Measurements from ENCODE around the gene WDR74. TPM values are rescaled to one million over a fixed set of nuclear protein-coding genes. Genes with fewer than 3 reads are reported as not detected.
"Not testable (repeated sequence)": the region's sequence is repeated elsewhere in the genome, so short reads cannot be mapped to it uniquely, and the experiment has no call there.

WDR74 gene
- total RNA-seq, 2 donors from 2014 or later = 19.8 to 55.2 TPM

DNA sequence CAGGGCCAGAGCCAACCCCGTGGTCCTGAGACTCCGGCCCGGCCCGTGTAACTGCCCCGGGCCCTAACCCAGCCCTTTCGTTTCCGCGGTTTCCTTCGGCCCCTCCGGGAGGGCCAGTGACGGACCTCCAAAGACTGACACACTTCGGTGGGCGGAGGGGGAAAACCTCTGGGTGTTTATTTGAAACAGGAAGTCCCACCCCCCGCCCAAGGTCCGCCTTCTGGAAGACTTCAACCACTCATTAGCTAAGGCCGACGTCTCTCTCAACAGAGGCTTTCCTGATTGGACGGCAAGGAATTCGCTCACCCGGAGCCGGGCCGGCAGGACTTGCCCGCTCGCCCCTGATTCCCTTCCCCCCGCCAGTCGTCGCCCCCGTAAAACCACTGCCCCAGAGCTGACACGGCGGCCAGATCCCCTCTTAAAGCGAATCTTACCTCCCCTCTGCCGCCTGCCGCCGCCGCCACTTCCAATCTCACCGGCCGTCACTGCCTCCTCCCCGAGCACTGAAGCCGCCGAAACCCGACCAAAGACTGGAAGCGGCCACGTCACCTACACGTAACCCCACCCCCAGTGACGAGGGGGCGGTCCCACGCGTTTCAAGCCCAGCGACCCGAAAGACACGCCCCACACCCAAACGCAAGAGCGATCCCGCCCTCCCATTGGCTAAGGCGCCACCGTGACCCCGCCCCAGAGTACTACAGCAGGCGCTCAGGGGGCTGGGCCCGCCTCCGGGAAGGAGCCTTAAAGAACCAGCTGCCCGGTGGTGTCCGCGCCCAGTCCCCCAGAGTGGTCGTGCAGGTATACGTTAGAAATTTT is 7.7 kb downstream of the WDR74 start, which contains the start of gene STX5:
TSS of gene STX5 (minus strand) at position 532 of the 816 bp plus-strand sequence. CDS start 808 bp downstream, outside the sequence.
- H3K9me3 ChIP-seq = no peaks in the 10 kb centered on the region
- H3K4me1 ChIP-seq (ENCODE audit: control insufficient read depth in 1 of 2, low read depth in 2 of 2) = peaks cover 21 to 38% of the 10 kb centered on the region in 2 donors
- peaks cover 27% of the 10 kb centered on the region for H3K36me3 ChIP-seq
- DNase-seq (ENCODE audit: low spot score) = peak; percentile 99
- H3K27me3 ChIP-seq (replicated peaks; ENCODE audit: insufficient read depth) = no peaks in the 10 kb centered on the region
- peak within 1 kb of the TSS; percentile 96 to 99 for H3K27ac ChIP-seq
- ATAC-seq (ENCODE audit: insufficient number of reproducible peaks, low FRiP score, low read depth) = peak; percentile 98
- TF ChIP-seq CTCF (IDR thresholded peaks at IDR 0.05) = no peak
- H3K4me3 ChIP-seq = peak within 1 kb of the TSS; percentile 82

DNA sequence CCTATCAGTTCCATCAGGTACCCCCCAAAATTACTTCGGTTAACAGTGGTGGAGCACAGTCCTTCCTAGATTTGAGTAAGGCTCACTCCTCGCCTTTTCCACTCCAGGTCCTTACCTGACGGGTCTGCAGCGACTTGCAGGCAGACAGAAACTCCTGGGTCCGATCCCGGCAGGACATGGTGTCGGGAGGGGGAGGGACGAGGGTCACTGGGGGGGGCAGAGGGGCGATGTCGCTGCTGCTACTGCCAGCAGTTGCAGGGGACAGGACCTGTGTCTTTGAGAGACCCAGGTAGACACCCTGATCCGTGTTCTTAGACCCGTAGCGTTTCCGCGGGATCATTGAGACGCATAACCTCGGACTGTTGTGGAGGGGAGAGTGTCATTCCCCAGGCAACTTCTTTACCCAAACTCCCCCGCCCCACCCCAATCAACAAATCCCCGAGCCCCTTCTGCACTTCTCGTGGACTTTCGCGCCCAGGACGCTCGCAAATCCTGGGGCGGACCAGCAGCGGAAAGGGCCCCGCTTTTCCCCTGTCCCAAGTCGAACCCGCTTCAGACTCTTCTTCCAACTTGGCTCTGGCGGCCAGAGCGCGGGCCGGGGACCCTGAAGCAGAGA is 8.4 kb downstream of the WDR74 start:
- H3K36me3 ChIP-seq = peaks cover 30% of the 10 kb centered on the region
- no peaks in the 10 kb centered on the region for H3K27me3 ChIP-seq (replicated peaks; ENCODE audit: insufficient read depth)
- no peak for TF ChIP-seq CTCF (IDR thresholded peaks at IDR 0.05)
- ATAC-seq (ENCODE audit: insufficient number of reproducible peaks, low FRiP score, low read depth) (no peak), DNase-seq (ENCODE audit: low spot score) (no peak)
- H3K4me3 ChIP-seq = peak overlapping the region; percentile 82
- peaks cover 21 to 38% of the 10 kb centered on the region in 2 donors for H3K4me1 ChIP-seq (ENCODE audit: control insufficient read depth in 1 of 2, low read depth in 2 of 2)
- H3K27ac ChIP-seq = peak overlapping the region; percentile 96 to 99
- no peaks in the 10 kb centered on the region for H3K9me3 ChIP-seq

DNA sequence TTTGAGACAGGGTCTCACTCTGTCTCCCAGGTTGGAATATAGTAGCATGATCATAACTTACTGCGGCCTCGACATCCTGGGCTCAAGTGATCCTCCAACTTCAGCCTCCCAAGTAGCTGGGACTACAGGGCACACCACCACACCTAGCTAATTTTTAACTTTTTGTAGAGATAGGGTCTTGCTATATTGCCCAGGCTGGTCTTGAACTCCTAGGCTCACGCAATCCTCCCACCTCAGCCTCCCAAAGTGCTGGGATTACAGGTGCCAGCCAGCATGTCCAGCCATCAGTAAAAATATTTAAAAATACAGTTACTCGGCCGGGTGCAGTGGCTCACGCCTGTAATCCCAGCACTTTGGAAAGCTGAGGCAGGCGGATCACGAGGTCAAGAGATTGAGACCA is 11.3 kb downstream of the WDR74 start:
- not testable (repeated sequence) for DNase-seq (ENCODE audit: low spot score); ATAC-seq (ENCODE audit: insufficient number of reproducible peaks, low FRiP score, low read depth); H3K27ac ChIP-seq; H3K4me3 ChIP-seq; H3K27me3 ChIP-seq (replicated peaks; ENCODE audit: insufficient read depth); H3K9me3 ChIP-seq
- Histone ChIP-seq H3K36me3 (peaks cover 43% of the 10 kb centered on the region), H3K4me1 (ENCODE audit: control insufficient read depth in 1 of 2, low read depth in 2 of 2) (peaks cover 15 to 29% of the 10 kb centered on the region in 2 donors)

GRCh38 chr11:62823677-62824076 is 15.7 kb downstream of the WDR74 start:
- H3K4me3 ChIP-seq = no peak overlapping the region
- H3K36me3 ChIP-seq = peaks cover 78% of the 10 kb centered on the region
- no peak for TF ChIP-seq CTCF (IDR thresholded peaks at IDR 0.05)
- H3K27ac ChIP-seq = no peak overlapping the region
- peaks cover 0 to under 1% of the 10 kb centered on the region in 2 donors for H3K4me1 ChIP-seq (ENCODE audit: control insufficient read depth in 1 of 2, low read depth in 2 of 2)
- DNase-seq (ENCODE audit: low spot score) = no peak
- no peak for ATAC-seq (ENCODE audit: insufficient number of reproducible peaks, low FRiP score, low read depth)
- no peaks in the 10 kb centered on the region for H3K9me3 ChIP-seq
- no peaks in the 10 kb centered on the region for H3K27me3 ChIP-seq (replicated peaks; ENCODE audit: insufficient read depth)

- Histone ChIP-seq H3K27ac (no peak overlapping the region), H3K4me3 (no peak overlapping the region), H3K4me1 (ENCODE audit: control insufficient read depth in 1 of 2, low read depth in 2 of 2) (no peaks in the 10 kb centered on the region), H3K9me3 (no peaks in the 10 kb centered on the region), H3K36me3 (peaks cover 36% of the 10 kb centered on the region), H3K27me3 (replicated peaks; ENCODE audit: insufficient read depth) (no peaks in the 10 kb centered on the region)
- no peak for TF ChIP-seq CTCF (IDR thresholded peaks at IDR 0.05)
- no peak for ATAC-seq (ENCODE audit: insufficient number of reproducible peaks, low FRiP score, low read depth)
- DNase-seq (ENCODE audit: low spot score) = no peak
Measured at GRCh38 chr11:62817129-62817528, 22.3 kb downstream of the WDR74 start.

Measured in thoracic aorta (tissue), 2 donors.